ENCODE results near the gene PI4KA.
"Not testable (repeated sequence)": the region's sequence is repeated elsewhere in the genome, so short reads cannot be mapped to it uniquely, and the experiment has no call there.

PI4KA gene

DNA sequence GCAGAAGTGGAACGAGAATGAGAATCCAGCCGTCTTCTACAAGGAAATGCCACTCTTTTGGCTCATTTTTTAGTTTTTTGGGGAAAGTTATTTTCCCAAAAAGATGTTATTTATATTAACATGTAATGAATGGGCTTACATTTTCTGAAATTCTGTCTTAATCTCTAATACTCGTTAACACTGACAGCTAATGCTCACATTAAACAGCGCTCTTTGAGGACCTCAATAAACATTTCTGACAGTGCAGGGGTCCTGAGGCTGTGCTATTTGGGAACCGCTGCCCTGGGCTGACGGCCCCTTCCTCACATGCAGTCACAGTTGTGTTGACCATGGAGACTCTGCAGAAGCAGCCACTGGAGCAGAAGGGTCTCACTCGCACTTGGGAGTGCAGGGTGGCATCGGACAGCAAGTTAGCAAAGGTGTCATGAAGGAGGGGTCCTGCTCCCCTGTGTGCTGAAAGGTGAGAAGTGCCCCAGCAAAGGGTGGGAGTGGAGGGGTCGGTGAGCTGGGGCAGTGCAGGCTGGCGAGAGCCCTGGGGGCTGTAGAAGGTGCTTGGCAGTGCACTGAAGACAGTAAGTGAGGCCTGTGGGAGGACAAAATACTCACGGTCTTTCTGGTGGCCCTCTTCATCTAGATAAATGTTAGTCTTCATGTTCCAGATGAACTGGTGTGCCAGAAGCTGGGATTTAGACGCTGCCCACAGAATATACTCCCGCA, 137.8 kb downstream of the PI4KA start:
- no peak for DNase-seq

DNA sequence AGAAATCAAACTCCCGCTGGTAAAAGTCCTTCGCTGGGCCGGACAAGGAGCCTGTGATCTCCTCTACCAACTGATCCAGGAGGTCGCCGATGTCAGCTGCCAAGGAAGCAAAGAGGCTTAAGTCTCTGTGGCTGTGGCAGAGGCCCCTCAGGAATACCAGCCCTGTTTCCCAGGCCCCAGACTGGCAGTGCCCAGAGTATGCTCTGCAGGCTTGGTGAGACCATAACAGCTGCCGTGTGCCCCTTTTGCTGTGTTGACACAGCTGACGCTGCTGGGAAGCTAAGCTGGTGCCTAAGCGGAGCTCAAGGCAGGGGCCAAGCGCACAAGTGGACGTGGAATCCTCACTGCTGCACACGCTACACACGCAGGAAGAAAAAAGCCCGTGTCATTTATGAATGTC, 139.9 kb downstream of the PI4KA start:
- not testable (repeated sequence) for DNase-seq

DNA sequence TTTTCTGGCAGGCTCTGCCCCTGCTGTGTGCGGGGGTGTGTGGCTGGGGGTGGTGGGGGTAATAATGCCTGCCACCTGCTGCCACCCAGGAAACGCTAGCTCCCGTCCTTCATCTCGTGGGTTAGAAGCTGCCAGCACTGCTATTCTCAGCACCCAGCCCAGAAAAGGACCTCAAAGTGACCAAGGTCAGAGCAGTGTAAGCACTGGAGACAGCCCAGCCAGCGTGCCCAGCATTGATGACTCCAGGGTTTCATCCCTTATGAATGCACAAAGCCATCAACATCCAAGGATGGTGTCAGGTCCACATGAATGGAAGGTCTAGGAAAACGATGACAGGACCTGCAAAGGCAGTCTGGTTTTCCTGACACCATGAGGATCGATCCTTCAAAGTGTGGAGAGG, 140.6 kb downstream of the PI4KA start:
- DNase-seq: not testable (repeated sequence)

DNA sequence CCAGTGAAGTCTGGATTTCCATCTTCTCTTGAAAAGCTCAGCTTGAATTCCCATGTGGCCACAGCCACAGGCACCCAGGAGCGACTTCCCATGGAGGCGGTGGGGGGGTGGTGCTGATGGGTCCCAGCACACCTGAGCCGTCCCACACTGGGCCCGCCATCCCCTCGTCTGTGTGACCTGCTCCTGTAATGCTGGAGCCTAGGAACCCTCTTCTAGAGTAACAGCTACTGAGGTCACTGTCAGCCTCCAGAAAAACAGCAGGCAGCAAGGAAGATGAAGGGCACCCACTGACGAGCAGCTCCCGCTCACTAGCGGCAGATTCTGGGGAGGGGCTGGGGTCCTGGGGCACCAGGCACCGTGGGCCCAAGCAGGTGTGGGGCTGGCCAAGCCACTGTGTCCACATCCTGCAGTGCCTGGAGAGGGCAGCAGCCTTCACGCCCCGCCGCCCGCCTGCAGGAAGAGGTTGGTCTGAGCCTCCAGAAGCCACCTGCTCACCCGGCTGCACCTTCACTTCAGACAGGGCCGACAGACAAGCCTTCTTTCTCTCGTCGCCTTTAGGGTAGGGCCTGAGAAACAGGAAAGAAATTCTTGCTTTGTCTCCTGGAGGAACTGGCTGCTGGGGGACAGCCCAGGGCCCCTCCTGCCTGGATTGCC, 141.3 kb downstream of the PI4KA start:
- DNase-seq: not testable (repeated sequence)

DNA sequence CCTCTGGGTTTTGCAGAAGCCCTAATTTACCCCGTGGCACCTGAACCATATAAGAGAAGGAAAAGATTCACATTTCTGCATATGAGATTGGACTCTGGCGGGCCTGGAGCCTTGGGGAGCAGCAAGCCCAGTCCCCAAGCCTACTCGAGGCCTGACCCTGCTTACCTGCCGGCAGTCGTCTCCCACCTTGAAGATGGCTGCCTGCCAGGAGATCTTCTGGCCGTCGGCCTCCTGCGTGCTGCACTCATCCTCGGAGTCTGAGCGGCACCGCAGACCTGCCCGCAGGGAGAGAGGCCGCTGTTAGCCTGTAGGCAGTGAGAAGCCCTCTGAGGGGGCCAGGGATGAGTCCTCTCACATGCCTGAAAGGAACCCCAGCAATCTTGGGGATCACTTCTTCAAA, 145.5 kb downstream of the PI4KA start:
- not testable (repeated sequence) for DNase-seq

DNA sequence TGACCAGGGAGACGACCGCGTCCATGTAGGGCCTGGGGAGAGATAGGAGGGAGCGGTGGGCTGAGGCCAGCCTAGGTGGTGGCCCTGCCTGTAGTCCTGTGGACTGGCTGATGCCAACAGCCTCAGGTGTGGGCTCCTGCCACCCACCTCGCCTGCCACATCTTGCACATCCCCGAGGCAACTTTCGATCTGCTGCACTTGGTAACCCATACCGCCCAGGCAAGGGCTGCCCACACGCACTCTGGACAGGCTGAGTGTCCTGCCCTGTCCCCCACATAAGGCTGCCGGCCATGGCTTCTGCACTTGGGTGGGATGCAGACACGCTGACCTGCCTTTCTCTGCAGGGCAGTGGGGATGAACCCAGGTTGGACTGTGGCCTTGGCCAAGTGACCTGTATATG, 148.6 kb downstream of the PI4KA start:
- DNase-seq: not testable (repeated sequence)

DNA sequence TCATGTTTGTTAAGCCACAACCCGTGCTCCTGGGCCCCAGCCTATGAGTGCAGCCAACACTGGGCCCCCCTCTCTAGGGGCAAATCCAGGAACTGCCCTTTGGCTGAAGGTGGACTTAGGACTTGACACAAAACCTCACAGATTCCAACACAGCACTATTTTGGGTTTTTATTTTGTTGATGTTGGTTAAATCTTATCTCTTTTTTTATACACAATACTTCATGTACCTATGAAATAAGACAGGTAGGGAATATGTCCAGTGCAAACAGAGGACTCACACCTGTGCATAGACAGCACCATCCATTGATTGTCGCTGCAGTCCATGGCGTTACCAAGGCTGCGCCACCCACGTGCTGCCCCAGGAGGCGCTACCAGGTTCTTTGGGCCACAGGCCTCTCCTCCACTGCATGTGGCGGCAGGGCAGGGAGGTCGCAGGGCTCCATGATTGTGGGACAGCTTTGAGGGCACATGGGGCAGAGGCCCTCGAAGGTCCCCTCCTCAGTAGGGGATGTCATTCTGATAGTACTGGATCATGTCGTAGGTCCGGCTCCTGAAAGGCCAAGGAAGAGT, 151.0 kb downstream of the PI4KA start:
- DNase-seq: not testable (repeated sequence)

DNA sequence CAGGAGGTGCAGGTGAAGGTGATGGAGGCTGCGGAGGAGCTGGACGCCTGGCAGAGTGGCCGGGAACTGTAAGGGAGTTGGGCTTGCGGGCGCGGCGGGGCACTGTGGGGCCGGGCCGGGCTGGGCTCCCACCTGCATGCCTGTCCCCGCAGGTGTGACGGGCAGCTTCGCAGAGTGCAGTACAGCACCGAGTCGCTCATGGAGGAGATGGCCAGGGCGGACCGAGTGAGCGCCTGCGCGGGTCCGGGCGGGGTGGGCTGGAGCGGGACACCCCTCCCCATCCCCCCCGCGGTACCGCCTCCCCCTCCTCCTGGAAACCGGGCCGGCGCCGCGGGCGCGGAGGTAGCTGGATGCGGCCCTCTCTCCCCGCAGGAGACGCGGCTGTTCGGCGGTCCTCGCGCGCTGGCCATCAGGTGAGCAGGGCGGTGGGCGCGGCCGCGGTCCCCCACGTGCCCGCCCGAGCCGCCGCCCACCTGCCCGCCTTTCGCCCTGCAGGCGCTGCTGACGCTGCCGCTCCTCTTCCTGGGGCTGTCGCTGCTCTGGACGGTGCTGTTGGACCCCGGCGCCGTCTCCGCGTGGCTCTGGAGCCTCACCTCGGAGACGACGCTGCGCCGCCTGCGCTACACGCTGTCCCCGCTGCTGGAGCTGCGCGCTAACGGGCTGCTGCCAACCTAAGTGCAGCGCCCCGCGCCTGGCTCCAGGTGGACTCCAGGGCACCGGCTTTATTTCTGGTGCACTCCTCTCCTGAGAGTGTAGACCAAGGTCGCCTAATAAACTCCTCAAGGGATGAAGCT, 154.6 kb downstream of the PI4KA start:
- not testable (repeated sequence) for DNase-seq

DNA sequence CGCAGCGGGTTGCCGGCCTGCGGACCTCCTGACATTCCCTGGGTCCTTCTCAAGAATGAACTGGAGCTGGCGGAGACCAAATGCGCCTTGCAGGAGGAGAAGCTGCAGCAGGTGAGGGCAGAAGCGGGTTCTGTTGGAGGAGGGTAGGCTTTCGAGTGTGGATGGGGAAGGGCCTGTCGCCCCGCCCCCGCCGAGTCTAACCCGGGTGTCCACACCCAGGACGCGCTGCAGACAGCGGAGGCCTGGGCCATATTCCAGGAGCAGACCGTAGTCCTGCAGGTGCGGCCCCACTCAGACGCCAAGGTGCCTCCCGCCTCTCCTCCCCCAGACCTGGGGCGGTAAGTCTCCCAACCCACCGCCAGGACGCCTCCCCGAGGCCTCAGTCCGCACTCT, 155.2 kb downstream of the PI4KA start:
- DNase-seq: not testable (repeated sequence)

DNA sequence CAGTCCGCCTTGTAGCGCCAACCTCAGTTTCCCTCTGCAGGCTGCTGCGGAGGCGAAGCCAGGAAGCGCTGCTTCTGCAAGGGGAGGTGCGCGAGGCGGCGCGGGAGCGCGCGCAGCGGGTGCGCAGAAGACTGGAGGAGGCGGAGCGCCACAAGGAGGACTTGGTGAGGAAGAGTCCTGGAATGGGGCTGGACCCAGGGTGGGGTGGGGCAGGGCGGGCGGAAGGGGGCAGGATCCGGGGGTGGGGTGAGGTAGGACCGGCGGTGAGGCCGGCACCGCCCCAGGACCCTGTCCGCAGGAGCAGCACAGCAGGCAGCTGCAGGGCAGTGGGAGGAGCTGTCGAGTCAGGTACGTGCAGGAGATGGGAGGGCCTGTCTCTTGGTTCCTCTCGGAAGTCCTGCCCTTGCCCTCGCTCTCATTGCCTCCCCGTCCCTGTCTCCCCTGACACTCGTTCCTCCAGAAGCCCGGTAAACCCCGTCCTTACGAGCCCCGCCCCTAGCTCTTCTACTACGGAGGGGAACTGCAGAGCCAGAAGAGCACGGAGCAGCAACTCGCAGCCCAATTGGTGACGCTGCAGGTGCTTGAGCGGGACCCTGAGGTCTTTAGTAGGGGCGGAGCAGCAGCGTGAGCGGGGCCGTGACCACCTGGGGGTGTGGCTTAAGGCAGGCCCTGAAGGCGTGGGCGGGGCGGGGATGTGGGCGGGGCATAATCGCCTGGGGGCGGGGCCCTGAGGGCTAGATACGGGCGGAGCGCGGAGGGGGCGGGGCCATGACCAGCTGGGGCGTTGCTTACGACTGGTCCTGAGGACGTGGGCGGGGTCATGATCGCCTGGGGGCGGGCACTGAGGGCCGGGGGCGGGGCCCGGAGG, 155.8 kb downstream of the PI4KA start:
- DNase-seq: peak; percentile 47

DNA sequence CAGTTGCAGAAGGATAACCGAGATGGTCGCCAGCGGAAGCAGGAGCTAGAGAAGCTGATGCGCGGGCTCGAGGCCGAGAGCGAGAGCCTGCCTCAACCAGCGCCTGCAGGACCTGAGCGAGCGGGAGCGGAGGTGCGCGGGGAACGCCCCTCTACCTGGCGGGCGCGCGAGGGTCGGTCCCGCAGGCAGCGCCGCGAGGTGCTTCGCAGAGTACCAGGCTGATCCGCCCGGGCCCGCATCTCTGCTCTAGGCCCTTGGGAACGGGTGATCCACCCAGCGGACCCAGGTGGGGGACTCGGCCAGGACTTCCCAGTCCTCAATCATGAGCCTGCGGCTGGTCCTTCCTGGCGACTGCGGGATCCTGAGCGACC, 156.5 kb downstream of the PI4KA start:
- DNase-seq: not testable (repeated sequence)

DNA sequence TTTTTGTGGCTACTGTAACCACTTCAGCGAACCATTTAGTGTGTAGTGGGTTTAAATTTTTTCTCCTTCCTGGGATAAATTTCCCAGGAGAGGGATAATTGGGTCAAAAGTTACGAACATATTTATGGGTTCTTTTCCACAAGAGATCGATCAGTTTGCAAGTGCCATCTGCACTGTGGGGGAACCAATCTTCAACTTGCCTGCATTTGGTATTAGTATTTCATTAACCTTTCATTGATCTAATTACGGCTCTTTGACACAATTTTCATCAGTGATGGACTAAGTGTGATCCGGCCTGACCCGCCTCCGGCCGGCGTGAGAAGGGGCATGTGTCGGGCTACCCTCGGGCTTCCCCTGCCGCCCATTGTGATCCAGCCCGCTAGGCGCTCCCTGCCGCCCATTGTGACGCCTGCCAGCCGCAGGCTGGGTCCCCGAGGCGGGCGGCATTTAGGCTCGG, 156.9 kb downstream of the PI4KA start:
- DNase-seq: not testable (repeated sequence)

DNA sequence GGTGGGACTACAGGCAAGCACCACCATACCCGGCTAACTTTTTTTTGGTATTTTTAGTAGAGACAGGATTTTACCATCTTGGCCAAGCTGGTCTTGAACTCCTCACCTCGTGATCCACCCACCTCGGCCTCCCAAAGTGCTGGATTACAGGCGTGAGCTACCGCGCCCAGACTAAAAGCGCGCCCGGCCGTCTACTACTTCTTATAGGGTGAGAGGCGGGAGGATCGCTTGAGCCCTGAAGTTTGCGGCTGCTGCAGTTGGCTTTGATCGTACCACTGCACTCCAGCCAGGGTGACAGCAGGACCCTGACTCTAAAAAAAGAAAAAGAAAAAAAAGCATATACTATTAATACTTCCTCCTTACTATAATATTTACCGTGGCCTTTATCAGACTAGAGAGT, 158.3 kb downstream of the PI4KA start:
- not testable (repeated sequence) for DNase-seq

DNA sequence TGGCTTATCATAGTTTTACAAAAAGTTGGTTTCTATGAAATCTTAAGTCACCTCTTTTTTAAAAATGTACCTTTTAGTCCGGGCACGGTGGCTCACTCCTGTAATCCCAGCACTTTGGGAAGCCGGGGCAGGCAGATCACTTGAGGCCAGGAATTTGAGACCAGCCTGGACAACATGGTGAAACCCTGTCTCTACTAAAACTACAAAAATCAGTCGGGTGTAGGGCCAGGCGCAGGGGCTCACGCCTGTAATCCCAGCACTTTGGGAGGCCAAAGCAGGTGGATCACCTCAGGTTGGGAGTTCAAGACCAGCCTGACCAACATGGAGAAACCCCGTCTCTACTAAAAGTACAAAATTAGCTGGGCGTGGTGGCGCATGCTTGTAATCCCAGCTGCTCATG, 158.8 kb downstream of the PI4KA start:
- not testable (repeated sequence) for DNase-seq

DNA sequence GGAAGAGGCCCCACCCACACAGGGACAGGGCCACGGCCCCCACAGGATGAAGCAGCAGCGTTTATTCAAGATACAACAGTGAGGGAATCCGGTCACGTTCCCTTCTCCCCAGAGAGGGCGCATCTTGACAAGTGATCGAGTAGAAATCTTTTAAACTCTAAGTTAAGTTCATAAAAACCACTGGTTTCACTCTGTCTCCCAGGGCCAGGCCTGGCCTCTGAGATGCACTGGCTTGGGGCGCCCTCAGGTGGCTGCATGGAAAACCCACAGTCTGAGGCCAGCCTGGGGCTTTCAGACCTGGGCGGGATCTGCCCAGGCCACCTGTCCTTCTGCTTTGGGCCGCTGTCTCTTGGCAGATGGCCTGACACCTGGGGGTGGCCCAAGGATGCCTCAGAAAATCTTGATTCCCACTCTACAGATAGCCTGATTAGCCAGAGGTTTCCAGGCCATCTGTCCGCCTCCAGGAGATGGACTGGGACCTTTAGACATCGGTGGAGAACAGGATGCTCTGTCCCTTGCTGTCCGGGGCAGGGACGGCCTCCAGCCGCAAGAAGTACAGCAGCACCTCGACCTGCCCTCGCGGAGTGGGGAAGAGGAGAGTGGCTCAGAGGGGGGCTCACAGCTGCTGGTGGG, 161.0 kb downstream of the PI4KA start:
- DNase-seq: not testable (repeated sequence)

DNA sequence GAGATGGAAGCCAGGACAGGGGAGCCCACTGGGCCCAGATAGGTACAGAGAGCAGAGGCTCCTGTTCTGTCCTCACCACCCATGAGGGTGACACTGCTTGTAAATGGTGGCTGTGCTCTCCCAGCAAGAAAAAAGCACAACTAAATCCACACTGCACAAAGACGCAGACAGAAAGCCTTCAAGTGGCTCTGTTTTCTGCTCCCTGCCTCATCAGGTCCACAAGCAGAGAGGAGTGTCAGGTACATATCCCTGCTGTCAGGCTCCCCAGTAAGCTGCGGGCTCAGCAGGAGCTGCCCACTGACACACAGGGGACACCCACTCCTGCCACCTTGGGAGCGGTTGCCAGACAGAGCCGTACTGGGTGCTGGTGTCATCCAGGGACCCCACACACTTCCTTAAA, 162.6 kb downstream of the PI4KA start:
- not testable (repeated sequence) for DNase-seq

DNA sequence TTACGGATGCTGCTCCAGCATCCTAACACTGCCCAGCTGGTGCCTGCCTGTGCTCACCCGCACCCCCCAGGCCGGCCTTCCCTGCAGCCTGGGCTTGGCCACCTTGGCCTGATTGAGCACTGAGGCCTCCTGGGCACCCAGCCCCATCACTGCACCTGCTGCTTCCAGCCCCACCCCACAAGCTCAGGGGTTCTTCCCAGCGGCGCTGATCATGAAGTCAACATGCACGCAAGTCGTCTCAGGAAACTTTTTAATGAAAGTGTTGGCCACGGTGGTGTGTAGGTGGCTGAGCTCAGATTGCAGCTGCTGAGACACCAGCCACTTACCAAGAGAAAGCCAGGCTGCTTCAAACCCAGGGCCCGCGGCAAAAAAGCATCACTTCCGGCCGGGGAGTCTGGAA, 163.4 kb downstream of the PI4KA start:
- DNase-seq: not testable (repeated sequence)

DNA sequence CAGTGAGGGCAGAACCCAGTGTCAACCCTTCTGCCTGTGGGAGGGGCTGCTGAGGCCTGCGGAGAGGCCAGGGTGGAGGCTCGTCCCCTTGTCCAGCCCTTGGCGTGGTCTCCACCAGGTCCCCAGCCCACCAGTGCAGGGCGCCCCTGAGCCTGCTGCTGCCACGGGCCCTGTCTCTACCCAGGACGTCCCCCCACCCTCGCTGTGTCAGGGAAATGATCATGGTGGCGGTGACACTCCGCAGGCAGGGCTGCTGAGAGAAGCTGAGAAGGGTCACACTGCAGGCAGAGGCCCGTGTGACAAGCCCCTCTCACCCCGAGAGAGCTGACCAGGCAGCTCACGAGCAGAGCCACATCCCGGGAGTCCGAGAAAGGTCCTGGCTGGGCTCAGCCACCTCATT, 164.4 kb downstream of the PI4KA start:
- not testable (repeated sequence) for DNase-seq

DNA sequence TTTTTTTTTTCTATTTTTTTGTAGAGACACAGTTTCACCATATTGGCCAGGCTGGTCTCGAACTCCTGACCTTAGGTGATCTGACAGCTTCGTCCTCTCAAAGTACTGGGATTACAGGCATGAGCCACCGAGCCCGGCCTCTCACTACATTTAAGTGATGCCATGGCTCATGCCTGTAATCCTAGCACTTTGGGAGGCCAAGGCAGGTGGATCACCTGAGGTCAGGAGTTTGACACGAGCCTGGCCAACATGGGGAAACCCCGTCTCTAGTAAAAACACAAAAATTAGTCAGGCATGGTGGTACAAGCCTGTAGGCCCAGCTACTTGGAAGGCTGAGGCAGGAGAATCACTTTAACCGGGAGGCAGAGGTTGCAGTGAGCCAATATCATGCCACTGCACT, 165.7 kb downstream of the PI4KA start:
- DNase-seq: not testable (repeated sequence)

DNA sequence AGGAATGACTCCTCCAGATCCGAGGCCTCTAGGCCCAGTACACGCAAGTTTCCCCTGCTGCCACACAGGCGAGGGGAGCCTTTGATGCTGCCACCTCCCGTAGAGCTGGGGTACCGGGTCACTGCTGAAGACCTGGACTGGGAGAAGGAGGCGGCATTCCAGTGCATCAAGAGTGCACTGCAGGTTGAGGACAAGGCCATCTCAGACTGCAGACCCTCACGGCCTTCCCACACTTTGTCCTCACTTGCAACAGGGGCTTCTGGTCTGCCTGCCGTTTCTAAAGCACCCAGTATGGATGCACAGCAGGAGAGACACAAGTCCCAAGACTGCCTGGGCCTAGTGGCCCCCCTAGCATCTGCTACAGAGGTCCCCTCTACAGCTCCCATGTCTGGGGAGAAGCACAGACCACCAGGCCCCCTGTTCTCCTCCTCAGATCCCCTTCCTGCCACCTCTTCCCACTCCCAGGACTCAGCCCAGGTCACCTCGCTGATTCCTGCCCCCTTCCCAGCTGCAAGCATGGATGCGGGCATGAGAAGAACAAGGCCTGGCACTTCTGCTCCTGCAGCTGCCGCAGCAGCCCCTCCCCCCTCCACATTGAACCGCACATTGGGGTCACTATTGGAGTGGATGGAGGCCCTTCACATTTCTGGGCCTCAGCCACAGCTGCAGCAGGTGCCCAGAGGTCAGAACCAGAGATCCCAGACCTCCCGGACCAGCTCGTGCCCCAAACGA, 167.9 kb downstream of the PI4KA start:
- not testable (repeated sequence) for DNase-seq
